HTERT RPE-1 (cell line): Measurements from ENCODE around the gene BIK.

Source experiments
- in situ Hi-C: fragments of 300-500 bp; cut with MboI; formaldehyde crosslinking; loops from 4 replicates; pipeline ENCODE4 v1.14.3; 2020; ENCODE audit warnings: low sequenced_read_pairs

The BIK gene

DNA sequence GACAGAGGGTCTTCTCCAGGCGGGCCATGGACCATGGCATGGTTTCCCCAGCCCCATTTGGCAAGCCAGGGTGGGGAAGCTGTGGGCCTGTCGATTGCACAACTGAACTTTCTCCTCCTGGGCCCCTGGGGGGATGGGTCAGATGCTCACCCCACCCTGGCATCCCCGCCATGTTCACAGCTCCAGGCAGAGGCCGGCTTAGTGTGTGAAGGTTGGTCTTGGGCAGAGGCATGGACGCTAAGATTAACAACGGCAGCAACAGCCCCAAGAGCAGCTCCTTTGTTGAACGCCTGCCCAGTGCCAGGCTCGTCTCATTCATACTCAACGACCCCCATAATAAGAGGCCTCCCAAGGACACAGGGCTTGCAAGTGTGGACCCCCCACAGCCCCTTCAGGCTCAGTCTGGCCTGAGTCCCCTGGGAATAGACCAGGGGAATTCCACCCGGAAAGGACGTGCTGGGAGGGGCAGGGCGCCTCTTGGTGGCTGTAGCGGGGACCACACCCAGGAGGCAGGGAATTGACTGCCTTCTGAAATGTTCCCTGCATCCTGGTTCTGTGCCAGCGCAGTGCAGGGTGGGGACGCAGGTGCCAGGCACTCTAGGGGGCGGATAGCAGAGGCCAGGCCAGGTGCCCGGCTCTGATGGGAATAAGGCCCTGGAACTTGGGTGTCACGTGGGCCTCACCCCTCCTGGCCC, 49.1 kb downstream of the BIK start:
- in situ Hi-C loops: no loop called here

- in situ Hi-C loops: no loop called here
Measured at GRCh38 chr22:43160497-43161126, 50.1 kb downstream of the BIK start.

DNA sequence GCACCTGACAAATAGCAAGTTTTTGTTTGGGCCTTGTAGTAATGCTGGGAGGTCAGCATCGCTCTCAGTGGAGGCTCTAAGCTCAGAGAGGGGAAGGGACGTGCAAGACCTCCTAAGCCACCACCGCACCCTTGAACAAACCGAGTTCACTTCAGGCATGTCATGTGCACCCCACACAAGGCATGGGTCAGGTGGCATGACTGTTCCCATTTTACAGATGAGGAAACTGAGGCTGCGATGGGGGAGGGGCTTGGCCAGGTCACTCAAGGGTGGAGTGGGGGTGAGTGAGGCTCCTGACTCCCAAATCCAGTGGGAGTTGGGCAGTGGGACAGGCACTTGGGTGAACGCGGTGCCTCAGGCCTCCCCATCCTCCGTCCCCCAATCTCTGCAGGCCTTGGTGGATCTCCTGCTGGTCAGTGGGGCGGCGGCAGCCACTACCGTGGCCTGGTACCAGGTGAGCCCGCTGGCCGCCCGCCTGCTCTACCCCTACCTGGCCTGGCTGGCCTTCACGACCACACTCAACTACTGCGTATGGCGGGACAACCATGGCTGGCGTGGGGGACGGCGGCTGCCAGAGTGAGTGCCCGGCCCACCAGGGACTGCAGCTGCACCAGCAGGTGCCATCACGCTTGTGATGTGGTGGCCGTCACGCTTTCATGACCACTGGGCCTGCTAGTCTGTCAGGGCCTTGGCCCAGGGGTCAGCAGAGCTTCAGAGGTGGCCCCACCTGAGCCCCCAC, 52.0 kb downstream of the BIK start:
- in situ Hi-C loops: no loop called here

GRCh38 chr22:43163241-43163795, 52.8 kb downstream of the BIK start:
- in situ Hi-C loops: no loop called here

GRCh38 chr22:43164636-43165035, 54.1 kb downstream of the BIK start:
- in situ Hi-C loops: no loop called here

DNA sequence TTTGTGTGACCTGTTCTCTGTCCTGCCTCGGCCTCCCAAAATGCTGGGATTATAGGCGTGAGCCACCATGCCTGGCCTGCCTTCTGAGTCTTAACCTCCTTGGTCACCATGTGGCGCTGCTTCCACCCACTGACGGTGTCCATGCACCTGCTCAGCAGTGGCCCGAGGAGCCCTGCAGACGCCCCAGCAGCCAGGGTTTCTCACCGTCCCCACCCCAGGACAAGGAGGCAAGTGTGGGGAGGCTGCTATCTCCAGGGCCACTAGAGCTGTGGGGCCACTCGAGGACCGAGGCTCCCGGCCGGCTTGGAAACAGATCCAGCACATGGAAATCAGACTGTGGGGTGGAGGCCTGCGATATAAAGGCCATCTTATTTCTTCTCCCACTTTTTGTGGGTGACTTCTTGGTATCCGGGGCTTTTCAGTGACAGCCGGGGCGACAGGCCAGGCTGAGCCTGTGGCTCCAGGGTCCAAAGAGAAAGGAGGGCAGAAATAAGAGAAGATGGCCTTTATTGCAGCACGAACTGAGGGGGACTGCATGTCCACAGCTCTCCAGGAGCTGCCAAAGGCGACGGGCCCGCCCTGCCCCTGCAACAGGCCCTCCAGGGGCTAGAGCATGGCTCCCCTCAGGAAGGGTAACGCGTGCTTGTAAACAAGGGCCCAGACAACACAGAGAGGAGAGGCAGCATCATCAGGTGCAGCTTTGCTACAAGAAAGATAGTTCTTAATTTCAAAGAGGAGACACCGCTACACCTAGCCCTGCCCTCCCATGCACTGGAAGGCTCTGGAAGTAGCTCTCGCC, 55.8 kb downstream of the BIK start:
- in situ Hi-C loops: no loop called here

DNA sequence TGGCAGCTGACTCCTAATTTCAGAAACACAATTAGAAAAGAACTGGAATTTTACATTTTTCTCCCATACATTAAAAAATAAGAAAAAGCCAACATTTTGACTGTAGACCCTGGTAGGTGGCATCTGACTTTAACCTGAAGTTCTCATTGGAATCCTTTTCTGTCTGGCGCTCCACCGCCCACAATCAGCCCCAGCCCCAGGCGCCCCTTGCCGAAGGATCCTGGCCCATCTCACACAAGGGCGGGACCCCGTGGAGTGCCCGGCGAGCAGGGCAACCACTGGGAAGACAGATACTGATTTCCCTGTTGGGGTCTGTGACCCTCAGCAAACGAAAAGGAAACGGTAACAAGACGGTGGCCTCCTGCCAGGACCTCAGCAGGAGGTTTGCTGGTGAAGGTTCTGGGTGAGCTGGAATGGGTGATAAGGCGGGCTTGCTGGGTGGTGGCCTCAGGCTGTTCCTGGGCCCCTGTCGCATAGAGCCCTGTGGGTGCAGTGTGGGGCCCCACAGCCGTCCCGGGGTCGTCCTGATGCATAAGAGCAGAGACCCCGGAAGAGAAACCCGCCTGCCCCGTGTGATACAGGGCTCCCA, 56.5 kb downstream of the BIK start:
- in situ Hi-C loops: no loop called here

- in situ Hi-C loops: no loop called here
Measured at GRCh38 chr22:43168471-43169309, 58.1 kb downstream of the BIK start.

DNA sequence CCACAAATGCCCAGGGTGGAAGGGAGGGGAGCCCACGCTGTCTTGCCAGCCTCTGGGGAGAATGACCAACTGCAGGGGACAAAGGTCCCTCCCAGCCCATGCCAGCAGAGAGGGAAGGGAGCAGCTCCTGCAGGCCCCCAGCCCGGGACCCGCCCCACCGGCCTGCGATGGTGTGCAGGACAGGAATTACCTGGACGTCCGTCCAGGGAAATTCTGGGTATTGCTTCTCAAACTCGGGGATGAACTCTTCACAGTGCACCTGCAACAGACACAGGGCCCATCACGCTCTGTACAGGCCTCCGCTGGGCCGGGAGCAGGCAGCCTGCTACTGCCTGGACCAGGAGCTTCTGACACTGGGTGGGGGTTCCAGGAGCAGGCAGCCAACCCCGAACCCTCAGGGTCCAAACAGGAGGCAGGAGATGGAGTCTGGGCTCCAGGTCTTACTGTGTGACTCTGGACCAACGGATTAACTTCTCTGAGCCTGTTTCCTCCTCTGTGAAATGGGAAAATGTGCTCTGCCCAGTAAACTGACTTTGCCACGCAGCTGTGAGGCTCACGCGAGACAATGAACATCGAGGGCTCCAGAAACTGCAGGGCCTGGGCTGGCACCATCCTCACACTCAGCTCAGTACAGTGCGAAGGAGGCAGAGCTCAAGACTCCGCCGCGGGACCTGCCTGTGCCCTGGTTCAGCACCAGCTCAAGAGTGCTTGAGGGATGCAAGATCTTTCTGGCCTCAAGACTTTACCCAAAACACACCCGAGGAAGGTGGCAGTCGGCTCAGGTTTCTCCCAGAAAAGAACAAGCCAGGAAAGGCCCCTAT, 59.0 kb downstream of the BIK start:
- in situ Hi-C loops: no loop called here

GRCh38 chr22:43170131-43170480, 59.6 kb downstream of the BIK start:
- in situ Hi-C loops: no loop called here

- in situ Hi-C loops: no loop called here
Measured at GRCh38 chr22:43171019-43171491, 60.5 kb downstream of the BIK start.

DNA sequence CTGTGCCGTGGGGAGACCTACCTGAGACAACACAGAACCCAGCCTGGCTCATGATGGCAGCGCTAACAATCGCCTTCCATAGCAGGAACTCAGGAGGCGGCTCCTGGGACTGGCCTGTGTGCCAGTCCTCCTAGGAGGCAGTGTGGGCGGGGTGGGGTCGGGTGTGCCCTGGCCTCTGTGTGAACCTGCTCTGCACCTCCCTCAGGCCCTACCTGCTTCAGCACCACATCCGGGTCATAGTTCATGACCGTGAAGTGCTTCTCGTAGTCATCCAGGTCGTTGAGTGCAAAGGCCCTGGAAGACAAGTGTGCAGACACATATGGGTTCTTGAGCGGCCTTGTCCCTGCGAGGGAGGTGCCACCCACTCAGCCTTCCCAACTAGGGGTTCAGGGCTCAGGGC, 61.1 kb downstream of the BIK start:
- in situ Hi-C loops: no loop called here

DNA sequence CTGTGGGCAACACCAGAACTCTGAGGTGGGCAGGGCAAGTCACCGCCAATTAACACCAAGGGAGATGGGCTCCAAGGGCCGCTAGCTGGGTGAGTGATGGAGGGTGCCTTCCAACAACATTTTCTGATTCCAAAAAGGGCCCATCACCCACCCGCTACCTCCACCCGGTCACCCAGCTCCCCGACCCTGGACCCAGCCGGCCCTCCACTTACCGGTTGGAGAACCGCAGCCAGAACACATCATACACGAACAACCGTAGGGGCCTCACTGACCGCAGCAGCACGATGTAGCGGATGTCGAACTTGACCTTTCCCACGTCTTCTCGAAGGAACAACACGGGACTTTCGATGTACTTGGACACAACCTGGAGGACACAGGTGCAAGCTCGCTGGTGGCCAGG, 61.6 kb downstream of the BIK start:
- in situ Hi-C loops: no loop called here

- in situ Hi-C loops: no loop called here
Measured at GRCh38 chr22:43173566-43173965, 63.0 kb downstream of the BIK start.

GRCh38 chr22:43173976-43174720, 63.6 kb downstream of the BIK start:
- in situ Hi-C loops: no loop called here

DNA sequence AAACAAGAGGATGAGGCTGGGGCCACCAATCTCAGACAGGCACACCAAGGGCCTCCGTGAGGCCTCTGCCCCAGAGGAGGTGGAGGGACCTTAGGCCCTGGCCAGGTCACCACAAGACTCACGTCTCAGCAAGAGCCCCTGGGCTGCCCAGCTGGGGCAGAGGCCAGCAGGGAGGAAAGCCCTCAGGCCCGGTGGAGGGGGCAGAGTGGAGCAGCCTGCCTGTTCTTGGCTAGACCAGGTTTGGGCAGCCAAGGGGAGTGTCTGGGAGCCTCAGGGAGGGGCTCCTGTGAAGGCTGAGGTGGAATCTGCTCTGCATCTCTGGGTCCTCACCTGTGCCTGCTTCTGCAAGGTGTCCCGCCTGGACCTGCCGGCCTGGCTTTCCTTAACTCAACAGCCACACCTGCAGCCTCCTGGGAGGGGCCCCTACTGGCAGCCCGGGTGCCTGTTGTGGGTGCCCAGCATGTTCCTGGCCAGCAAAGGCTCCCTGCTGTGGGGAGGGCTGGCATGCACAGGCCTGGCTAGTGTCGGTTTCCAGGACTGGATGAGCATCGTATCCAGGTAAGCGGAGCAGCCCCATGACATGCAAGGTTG, 64.5 kb downstream of the BIK start:
- in situ Hi-C loops: no loop called here

DNA sequence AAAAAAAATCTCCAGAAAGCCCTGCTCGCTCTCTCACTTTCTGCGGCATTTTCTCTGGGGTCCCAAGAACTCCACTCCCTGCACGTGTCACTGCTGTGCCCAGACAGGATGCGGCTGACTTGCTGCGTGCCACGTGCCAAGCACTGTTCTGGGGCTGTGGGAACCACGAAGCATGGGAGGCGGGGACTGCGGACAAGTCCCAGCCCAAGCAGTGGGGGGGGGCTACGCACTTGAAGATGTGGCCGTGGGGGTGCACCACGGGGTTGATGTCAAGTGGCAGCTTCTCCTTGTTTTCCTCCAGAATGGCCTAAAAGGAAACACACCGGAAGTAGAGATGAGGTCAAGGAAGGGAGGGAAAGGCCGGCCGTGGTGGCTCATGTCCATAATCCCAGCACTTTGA, 65.5 kb downstream of the BIK start:
- in situ Hi-C loops: no loop called here

DNA sequence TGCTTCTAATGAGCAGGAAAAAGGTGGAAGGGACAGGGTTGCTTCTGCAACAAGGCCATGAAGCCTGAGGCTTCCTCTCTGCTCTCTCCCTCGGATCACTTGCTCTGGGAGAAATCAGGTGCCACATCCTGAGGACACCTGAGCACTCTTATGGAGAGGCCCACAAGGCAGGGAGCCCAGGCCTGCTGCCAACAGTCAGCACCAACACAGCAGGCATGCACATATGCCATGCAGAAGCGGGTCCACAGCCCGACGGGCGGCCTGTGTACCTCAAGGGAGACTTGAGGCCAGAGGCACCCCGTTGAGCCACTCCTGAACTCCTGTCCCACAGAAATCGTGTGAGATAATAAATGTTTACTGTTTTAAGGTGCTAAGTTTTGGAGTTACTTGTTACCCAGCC, 66.9 kb downstream of the BIK start:
- in situ Hi-C loops: no loop called here
